Measurements from ENCODE around the gene FLT4.
A peak's percentile ranks its signal among the peaks of the same experiment; 100 is the strongest.

FLT4 gene

DNA sequence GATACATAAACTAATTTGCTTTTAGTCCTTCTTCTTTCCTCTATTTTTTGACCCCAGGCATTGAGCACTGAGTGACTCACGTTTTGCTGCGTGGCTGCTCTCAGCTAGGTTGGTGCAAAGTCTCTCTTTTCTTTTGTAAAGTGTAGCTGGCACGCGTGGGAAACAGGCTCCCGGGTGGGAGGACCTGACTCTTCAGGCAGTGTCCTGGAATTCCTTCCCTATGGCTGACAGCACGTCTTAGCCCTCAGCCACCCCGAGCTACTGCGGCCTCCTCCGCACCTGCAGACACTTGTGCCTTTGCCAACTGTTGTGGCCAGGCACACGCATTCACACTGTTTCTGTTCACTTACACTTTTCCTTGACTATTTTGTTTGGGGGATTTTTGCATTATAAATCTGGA, 57.2 kb downstream of the FLT4 start:
- no peak for DNase-seq (ENCODE audit: low spot score)

DNA sequence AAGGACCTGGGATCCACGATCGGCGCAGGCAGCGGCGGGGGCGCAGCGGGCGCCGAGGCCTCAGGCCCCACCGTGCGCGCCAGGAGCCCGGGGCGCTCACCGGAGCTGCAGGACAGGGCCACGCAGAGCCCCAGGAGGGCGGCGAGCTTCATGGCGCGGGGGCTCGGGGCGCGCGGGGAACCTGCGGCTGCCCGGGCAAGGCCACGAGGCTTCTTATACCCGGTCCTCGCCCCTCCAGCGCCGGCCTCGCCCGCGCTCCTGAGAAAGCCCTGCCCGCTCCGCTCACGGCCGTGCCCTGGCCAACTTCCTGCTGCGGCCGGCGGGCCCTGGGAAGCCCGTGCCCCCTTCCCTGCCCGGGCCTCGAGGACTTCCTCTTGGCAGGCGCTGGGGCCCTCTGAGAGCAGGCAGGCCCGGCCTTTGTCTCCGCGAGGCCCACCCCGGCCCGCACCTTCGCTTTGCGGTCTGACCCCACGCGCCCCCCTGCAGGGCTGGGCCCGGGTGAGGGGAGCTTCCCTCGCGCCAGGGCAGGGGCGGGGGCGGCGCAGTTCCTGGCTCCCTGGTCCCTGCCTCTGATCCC, 58.0 kb downstream of the FLT4 start, which contains the start of gene SCGB3A1:
Gene SCGB3A1, minus strand, starts transcription at position 189 of the 577 bp plus-strand sequence. Its CDS starts 37 bp downstream, at position 152.
- no peak for DNase-seq (ENCODE audit: low spot score)

DNA sequence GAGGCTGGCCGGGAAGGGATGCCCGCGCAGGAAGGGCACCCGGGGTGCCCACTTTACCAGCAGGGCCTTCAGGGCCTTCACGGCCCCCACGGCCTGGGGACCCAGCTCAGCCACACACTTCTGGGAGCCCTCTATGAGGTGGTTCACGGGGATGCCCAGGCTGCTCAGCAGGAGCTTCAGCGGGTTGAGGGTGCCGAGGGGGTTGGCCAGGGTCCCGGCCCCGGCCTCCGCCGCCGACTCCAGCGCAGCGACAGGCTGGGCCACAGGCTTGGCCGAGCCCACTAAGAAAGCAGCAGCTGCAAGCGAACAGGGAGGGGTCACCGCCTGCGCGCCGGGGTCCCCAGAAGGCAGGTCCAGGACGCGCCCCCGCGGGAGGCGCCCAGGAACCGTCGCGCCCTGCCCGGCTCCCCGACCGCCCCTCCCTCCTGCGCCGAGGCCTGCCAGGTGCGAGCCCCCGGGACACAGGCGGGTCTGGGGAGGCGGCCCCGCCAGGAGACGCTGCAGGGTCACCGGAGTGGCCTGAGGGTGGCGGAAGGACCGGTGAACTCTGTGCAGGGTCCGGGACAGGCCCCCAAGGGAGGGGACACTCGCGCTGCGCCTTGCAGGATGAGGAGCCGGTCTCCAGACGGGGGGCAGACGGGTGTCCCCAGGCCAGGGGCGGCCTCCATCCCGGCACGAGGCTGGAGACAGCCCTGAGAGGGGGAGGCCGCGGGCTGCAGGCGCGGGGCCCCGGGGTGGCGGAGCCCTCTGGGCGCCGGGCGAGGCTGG, 58.7 kb downstream of the FLT4 start:
- DNase-seq (ENCODE audit: low spot score) = no peak

DNA sequence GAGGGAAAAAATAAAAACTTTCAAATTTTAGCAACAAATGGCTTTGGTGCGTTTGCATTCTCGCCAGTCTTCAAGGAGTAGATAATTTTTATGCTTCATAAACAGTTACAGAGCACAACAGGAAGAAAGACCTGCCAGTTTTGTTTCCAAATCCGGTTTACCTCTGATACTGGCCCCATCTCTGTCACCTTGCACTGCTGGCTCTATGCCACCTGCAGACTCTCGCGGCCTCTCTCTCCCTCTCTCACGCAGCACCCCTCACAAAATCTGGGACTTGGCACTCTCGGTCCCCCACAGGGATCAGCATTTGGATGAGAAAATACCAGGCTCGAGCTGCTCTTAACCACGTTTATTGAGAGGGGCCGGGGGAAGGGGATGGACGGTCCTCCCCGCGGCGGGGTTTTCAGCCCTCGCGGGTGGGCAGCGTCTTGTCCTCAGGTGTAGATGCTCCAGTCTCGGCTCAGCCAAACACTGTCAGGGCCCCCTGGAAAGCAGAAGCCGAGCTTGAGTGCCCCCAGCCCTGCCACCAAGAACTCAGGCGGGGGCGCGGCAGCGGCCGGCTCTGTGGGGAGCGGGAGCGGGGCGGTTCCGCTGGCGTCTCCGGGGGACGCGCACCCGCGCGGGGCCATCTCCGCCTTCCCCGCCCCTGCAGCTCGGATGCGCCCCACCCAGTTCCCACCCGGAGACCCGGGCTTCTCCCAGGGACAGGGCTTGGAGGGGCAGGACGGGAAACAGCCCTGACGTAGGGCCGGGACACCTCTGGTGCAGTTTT, 59.4 kb downstream of the FLT4 start:
- no peak for DNase-seq (ENCODE audit: low spot score)

- no peak for DNase-seq (ENCODE audit: low spot score)
These were observed 62.5 kb downstream of the FLT4 start for GRCh38 chr5:180586870-180587269.

DNA sequence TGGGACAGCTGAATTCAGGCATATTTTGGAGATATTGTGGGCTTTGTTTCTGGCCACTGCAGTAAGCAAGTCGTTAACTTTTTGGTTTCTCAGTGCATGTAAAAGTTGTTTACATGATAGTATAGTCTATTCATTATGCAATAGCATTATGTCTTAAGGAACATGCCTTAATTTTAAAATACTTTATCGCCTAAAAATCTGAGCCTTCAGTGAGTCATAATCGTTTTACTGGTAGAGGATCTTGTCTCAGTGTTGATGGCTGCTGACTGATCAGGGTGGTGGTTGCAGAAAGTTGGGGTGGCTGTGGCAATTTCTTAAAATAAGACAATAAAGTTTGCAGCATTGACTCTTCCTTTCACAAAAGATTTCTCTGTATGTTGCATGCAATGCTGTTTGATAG, 63.2 kb downstream of the FLT4 start:
- DNase-seq (ENCODE audit: low spot score) = no peak

DNA sequence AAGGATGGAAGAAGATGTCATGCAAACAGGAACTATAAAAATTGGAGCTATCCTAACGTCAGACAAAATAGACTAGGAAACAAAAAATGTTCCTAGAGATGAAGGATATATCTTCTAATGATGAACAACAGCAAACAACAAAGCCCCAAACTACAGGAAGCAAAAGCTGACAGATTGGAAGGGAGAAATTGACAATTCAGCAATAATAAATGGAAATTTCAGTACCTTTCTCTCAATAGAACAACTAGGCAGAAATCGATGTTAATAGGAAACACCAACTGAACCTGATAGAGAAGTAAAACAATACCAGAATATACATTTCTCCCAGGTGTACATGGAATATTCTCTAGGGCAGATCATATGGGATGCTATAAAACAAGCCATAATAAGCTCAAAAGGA, 65.7 kb downstream of the FLT4 start:
- DNase-seq (ENCODE audit: low spot score) = no peak

DNA sequence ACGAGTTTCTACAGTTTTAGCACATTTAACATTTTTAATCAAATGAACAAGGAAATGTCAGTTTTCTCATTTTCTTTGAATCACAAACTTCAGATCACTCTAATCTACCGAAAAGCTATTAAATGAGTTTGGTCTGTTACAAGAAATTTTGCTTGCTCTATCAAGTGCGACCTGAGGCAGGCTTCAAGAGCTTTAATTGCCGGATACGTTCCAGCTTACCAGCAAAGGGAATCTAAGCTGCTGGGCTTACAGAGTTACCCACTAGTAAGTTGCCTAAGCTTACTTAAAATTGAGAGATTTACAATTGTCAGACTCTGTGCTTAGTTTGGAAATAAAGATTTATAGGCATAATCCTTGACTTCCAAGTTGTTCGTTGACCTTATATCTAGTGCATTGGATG, 68.7 kb downstream of the FLT4 start:
- DNase-seq (ENCODE audit: low spot score) = no peak

GRCh38 chr5:180575571-180575970, 73.8 kb downstream of the FLT4 start:
- DNase-seq (ENCODE audit: low spot score) = no peak

DNA sequence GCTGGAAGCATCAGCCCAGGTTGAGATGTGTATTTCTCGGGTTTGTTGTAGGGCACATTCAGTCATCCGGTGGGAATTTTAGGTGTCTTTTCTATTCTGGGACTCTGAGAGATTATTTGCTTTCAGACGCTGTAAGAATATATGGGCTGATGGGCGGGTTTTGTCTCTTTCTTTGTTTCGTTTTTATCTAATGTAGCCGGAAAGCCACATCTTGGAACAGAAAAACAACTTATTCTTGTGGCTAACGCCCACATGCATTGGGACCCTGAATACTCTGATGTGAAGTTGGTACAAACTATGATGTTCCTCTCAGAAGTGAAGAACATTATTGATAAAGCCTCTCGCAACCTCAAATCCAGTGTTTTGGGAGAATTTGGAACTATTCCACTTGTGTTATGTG, 80.5 kb downstream of the FLT4 start:
- DNase-seq (ENCODE audit: low spot score) = no peak

DNA sequence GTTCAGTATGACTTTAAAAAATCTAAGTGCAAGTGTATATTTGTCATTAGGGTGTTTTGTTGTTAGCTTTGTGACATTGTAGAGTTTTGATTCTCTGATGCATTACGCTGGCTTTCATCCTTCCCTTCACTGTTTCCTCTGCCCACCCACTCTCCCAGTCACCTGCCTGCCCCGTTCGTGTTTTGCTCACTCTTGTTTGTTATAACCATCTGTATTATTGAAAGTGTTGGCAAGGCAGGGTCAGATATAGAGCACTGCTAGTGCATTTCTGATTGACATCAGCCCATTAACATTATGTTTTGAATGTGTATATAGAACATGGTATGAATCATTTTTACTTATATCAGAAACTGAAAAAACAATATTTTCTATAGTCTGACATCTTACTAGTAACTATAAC, 85.4 kb downstream of the FLT4 start:
- DNase-seq (ENCODE audit: low spot score) = no peak

DNA sequence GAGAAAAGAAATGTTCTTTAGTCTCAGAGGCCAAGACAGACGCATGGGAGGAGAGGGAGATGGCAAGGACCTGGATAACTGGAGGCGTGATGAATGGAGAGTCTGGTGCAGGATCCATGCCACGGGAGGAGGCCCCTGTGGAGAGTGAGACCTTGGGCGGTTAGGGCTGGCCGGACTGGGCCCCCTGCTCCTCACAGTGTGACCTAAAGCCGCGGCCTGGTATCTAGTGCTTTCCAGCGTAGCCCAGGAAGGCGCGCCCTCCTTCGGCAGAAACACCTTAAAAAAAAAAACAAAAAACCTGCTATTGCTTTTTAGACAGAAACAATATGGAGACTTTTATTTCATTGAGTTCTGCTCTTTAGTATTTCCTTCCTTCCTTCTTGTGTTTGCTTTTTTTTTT, 91.2 kb downstream of the FLT4 start:
- DNase-seq (ENCODE audit: low spot score) = no peak

- peak; percentile 11 for DNase-seq (ENCODE audit: low spot score)
These were observed 92.1 kb downstream of the FLT4 start for GRCh38 chr5:180557217-180557809.

GRCh38 chr5:180555168-180555921, 94.1 kb downstream of the FLT4 start:
- DNase-seq (ENCODE audit: low spot score) = no peak

DNA sequence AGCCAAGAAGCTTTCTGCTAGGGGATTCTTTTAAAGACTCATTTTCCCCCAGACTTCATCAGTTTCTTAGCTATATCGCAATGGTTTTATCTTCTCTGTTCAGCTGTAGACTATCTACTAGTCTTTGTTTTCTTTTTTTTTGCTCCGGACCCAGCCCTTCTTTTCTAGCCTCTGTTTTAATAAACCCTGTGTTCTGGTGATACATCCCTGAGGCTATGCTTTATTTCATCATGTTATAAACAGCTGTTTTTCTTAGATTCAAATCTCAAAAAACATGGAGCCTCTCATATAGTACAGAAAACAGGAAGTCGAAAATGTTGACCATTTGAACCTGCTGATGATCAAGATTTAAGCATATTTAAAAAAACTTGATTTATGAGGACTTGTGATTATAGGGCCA, 95.9 kb downstream of the FLT4 start:
- no peak for DNase-seq (ENCODE audit: low spot score)
